ENCODE measurements around the gene U2AF1L4. TPM values are rescaled to one million over a fixed set of nuclear protein-coding genes. Genes with fewer than 3 reads are reported as not detected.

Gene U2AF1L4
- 11.4 and 27.4 TPM in 2 replicates for total RNA-seq
- polyA plus RNA-seq: 60.7 and 76.0 TPM in 2 replicates

GRCh38 chr19:35745328-35746086 lies at the start of gene U2AF1L4, which contains the start of gene PSENEN:
U2AF1L4 (minus strand) TSS chr19:35745418; CDS start chr19:35745391, 27 bp downstream.
PSENEN (plus strand) TSS chr19:35745651; CDS start chr19:35745931, 280 bp downstream.
- Histone ChIP-seq H3K27ac (peak within 1 kb of the TSS; percentile 98), H3K9me3 (ENCODE audit: low read depth) (no peaks in the 10 kb centered on the region), H4K20me1 (ENCODE audit: insufficient read depth, poor library complexity, severe bottlenecking) (no peaks in the 10 kb centered on the region), H3K4me2 (peak within 1 kb of the TSS; percentile 93), H3K4me3 (peak within 1 kb of the TSS; percentile 48), H3K27me3 (no peaks in the 10 kb centered on the region), H3K36me3 (replicated peaks; ENCODE audit: insufficient read depth, low read depth) (no peaks in the 10 kb centered on the region), H3K4me1 (ENCODE audit: insufficient read depth) (peaks cover 15% of the 10 kb centered on the region), H3K9me2 (replicated peaks; ENCODE audit: insufficient read depth) (no peaks in the 10 kb centered on the region), H3K79me2 (peaks cover 35% of the 10 kb centered on the region), H2AFZ (peak within 1 kb of the TSS; percentile 60)
- 1% methylated on average over 40 of the region's 40 CpGs for WGBS (ENCODE audit: low lambda C conversion rate, missing lambda C conversion rate)
- DNase-seq (ENCODE audit: low spot score): peak; percentile 100
- TF ChIP-seq, protein P1, sequence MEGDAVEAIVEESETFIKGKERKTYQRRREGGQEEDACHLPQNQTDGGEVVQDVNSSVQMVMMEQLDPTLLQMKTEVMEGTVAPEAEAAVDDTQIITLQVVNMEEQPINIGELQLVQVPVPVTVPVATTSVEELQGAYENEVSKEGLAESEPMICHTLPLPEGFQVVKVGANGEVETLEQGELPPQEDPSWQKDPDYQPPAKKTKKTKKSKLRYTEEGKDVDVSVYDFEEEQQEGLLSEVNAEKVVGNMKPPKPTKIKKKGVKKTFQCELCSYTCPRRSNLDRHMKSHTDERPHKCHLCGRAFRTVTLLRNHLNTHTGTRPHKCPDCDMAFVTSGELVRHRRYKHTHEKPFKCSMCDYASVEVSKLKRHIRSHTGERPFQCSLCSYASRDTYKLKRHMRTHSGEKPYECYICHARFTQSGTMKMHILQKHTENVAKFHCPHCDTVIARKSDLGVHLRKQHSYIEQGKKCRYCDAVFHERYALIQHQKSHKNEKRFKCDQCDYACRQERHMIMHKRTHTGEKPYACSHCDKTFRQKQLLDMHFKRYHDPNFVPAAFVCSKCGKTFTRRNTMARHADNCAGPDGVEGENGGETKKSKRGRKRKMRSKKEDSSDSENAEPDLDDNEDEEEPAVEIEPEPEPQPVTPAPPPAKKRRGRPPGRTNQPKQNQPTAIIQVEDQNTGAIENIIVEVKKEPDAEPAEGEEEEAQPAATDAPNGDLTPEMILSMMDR (IDR thresholded peaks at IDR 0.05; ENCODE audit: poor library complexity): no peak

GRCh38 chr19:35793381-35794165 lies 48.4 kb upstream of the U2AF1L4 start:
- no peak overlapping the region for H3K4me3 ChIP-seq
- H3K9me2 ChIP-seq (replicated peaks; ENCODE audit: insufficient read depth): no peaks in the 10 kb centered on the region
- no peaks in the 10 kb centered on the region for H4K20me1 ChIP-seq (ENCODE audit: insufficient read depth, poor library complexity, severe bottlenecking)
- no peaks in the 10 kb centered on the region for H3K79me2 ChIP-seq
- H3K4me2 ChIP-seq: no peak overlapping the region
- DNase-seq (ENCODE audit: low spot score): peak; percentile 57
- no peaks in the 10 kb centered on the region for H3K36me3 ChIP-seq (replicated peaks; ENCODE audit: insufficient read depth, low read depth)
- no peaks in the 10 kb centered on the region for H3K9me3 ChIP-seq (ENCODE audit: low read depth)
- TF ChIP-seq, protein P1 (IDR thresholded peaks at IDR 0.05; ENCODE audit: poor library complexity): no peak
- TF ChIP-seq EZH2 (IDR thresholded peaks at IDR 0.05; ENCODE audit: borderline replicate concordance): no peak
- no peak overlapping the region for H3K27ac ChIP-seq
- peaks cover 29% of the 10 kb centered on the region for H3K27me3 ChIP-seq
- no peak overlapping the region for H2AFZ ChIP-seq
- 84% methylated on average over 7 of the region's 7 CpGs for WGBS (ENCODE audit: low lambda C conversion rate, missing lambda C conversion rate)
- no peaks in the 10 kb centered on the region for H3K4me1 ChIP-seq (ENCODE audit: insufficient read depth)

GRCh38 chr19:35792888-35793287 lies 47.7 kb upstream of the U2AF1L4 start:
- H3K27me3 ChIP-seq: peaks cover 22% of the 10 kb centered on the region
- H3K9me3 ChIP-seq (ENCODE audit: low read depth): no peaks in the 10 kb centered on the region
- TF ChIP-seq EZH2 (IDR thresholded peaks at IDR 0.05; ENCODE audit: borderline replicate concordance): no peak
- no peak for TF ChIP-seq EZH2phosphoT487 (IDR thresholded peaks at IDR 0.05; ENCODE audit: low read depth, severe bottlenecking, unreplicated experiment)
- TF ChIP-seq, protein P1 (IDR thresholded peaks at IDR 0.05; ENCODE audit: poor library complexity): no peak
- H4K20me1 ChIP-seq (ENCODE audit: insufficient read depth, poor library complexity, severe bottlenecking): no peaks in the 10 kb centered on the region
- no peak for DNase-seq (ENCODE audit: low spot score)
- no peak overlapping the region for H3K4me2 ChIP-seq
- no peaks in the 10 kb centered on the region for H3K36me3 ChIP-seq (replicated peaks; ENCODE audit: insufficient read depth, low read depth)
- no peaks in the 10 kb centered on the region for H3K79me2 ChIP-seq
- no peak overlapping the region for H2AFZ ChIP-seq
- H3K9me2 ChIP-seq (replicated peaks; ENCODE audit: insufficient read depth): no peaks in the 10 kb centered on the region
- WGBS (ENCODE audit: low lambda C conversion rate, missing lambda C conversion rate): 83% methylated on average over 7 of the region's 8 CpGs
- H3K4me3 ChIP-seq: no peak overlapping the region
- no peak overlapping the region for H3K27ac ChIP-seq
- H3K4me1 ChIP-seq (ENCODE audit: insufficient read depth): no peaks in the 10 kb centered on the region

Data from hepatocyte (in vitro differentiated cells).